Measurements from ENCODE around the gene GRID2IP.

Gene GRID2IP

DNA sequence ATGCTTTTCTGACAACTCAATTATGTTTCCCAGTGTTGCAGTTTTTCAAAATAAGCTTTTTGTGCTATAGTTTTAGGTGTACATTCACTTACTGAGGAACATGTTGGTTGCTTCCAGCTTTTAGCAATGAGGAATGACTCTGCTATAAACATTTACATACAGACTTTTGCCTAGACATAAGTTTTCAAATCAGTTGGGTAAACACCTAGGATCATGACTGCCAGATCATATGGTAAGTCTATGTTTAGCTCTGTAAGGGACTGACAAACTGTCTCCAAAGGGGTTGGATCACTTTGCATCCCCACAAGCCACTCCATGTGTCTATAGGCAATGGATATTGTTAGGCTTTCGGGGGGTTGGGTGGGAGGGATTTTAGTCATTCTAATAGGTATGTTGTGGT is 10.8 kb upstream of the GRID2IP start:
- DNase-seq (ENCODE audit: low read depth), result no peak

GRCh38 chr7:6559896-6560295 is 8.6 kb upstream of the GRID2IP start:
- DNase-seq (ENCODE audit: low read depth), result no peak

- DNase-seq (ENCODE audit: low read depth), result no peak
Observed at GRCh38 chr7:6558837-6559236, 7.6 kb upstream of the GRID2IP start.

- no peak for DNase-seq (ENCODE audit: low read depth)
Observed at GRCh38 chr7:6556196-6556595, 4.9 kb upstream of the GRID2IP start.

GRCh38 chr7:6554848-6555247 is 3.6 kb upstream of the GRID2IP start:
- DNase-seq (ENCODE audit: low read depth), result no peak

GRCh38 chr7:6553448-6554044 is 2.3 kb upstream of the GRID2IP start:
- DNase-seq (ENCODE audit: low read depth), result no peak

DNA sequence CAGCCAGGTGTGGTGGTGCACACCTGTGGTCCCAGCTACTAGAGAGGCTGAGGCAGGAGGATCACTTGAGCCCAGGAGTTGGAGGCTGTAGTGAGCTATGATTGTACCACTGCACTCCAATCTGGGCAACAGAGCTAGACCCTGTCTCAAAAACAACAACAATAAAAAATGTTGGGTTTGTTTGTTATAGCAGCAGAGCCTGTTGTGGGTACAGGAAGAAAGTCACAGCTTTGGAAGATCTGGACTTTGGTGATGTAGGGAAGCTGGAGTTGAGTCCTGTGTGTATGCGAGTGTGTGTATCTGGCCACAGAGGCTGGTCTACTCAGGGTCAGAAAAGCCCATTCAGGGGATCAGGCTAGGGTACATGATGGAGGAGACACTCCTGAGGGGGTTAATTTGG is 3.9 kb downstream of the GRID2IP start:
- DNase-seq (ENCODE audit: low read depth), result no peak

- no peak for DNase-seq (ENCODE audit: low read depth)
Observed at GRCh38 chr7:6546498-6547251, 4.6 kb downstream of the GRID2IP start.

DNA sequence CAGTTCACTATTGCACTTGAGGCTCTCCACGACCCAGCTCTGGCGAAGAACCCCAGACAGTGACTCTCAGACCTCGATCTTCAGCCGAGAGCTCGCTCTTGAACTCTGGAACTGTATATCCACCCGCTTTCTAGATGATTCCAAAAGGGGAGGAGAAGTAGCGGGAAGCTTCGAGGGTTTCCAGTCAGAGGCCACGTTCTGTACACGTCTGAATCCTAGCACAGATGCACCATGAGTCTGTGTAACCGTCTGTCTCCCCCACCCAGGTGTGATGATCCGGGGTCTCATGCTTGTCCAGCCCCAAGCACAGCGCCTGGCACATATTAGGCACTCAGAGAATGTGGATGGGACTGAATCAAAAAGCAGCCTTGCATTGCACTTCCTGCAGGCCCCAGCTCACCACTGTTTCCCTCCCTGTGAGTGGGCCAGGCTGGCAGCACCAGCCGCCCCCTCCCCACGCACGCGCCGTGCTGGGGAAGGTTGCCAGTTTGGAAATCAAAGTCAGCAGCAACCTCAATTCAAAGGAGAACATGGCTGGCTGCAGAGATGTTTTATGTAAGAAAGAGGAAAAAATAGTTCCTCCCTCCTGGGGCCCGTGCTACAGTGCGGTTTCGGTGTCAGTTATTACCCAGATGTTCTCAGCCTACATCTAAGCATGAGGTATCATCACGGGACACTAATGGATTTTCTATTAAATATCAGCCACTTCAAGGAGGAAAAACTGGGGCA is 5.7 kb downstream of the GRID2IP start:
- DNase-seq (ENCODE audit: low read depth), result no peak

- DNase-seq (ENCODE audit: low read depth), result no peak
Observed at GRCh38 chr7:6542368-6542767, 8.9 kb downstream of the GRID2IP start.

DNA sequence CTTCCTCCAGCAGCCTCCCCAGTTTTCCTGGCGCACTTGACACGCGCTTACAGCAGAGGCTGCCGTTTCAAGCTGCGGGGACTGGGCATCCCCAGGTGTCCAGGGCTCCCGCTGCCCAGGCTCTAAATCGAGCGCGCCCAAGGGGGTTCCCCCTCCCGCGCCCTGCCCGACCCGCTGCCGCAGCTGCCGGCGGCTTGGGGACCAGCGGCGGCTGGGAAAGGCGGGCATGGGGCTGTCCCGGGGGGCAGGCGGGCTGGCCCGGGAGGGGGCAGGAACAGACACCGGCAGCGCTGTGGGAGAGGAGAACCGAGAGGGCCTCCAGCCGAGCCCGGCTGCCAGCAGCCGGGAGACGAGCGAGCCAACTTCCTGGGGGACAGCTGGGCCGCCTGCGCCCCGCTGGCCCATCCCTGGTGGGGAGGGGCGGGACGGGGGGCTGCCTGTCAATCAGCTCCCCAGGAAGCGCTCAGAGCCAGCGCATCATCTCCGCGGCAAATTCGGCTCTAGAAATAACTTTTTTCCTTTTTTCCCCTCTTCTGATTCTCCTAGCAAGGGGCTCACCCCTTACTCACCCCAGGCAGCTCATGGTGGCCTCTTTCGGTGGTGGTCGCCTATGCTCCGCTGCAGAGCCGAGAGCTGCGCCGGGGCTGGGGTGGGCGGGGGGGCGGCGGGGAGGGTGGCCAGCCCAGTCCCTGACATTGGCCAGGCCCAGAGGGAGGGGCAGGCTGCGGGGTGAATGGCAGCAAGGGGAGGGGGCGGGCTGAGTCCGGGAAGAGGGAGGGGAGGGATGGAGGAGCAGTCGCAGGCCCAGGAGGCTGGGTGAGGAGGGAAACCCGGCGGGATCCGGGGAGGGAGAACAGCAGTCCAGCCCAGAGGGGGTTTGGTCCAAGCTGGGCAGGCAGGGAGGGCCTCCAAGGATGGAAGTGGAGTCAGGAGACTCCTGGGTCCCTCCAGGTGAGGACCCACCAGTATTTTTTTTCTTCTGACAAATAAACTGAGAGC is 14.7 kb downstream of the GRID2IP start:
- no peak for DNase-seq (ENCODE audit: low read depth)

DNA sequence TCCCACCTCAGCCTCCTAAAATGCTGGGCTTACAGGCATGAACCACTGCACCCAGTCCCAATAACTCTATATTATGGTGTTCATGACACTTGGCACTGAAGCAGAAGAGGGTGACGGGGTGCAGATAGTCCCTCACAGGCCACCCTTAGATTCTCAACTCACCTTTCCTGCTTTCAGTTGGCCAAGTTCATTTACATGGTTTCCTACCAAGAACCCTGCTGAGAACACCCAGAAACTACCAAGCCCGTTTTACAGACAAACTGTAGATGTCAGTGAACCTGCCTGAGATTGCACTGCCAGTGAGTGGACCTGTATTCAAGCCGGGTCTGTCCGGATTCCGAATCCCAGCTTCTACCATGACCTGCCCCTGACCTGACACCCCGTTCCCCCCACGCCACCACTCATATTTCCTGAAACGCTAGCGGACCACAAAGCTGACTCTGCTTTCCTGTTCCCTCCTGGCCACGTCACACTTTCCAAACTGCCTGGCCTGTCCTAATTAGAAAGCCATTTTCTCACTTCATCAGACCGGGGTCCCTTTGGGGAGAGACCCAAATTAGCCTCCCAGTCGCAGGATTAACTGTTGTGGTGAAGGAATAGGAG is 17.3 kb downstream of the GRID2IP start:
- DNase-seq (ENCODE audit: low read depth), result no peak

DNA sequence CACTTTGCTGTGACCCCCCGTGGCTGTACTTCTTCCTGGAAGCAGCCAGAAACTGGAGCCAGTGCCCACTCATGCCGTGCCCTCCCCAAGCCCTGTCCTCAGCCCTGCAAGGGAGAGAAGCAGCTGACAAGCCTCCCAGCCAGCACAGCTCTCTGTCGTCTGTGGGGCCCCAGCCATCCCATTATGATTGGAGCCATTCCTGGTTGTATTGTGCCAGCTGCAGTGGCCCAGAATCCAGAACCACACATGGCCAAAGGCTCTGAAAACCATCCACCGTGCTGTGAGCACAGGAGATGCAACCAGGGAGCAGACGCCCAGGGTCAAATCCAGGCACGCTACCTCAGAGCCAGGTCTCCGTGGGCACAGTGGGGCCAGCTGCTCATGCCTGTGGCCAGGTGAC is 18.7 kb downstream of the GRID2IP start:
- DNase-seq (ENCODE audit: low read depth), result no peak

- DNase-seq (ENCODE audit: low read depth), result no peak
Observed at GRCh38 chr7:6531492-6532279, 19.6 kb downstream of the GRID2IP start.

- peak; percentile 33 for DNase-seq (ENCODE audit: low read depth)
Observed at GRCh38 chr7:6530626-6531491, 20.4 kb downstream of the GRID2IP start.

DNA sequence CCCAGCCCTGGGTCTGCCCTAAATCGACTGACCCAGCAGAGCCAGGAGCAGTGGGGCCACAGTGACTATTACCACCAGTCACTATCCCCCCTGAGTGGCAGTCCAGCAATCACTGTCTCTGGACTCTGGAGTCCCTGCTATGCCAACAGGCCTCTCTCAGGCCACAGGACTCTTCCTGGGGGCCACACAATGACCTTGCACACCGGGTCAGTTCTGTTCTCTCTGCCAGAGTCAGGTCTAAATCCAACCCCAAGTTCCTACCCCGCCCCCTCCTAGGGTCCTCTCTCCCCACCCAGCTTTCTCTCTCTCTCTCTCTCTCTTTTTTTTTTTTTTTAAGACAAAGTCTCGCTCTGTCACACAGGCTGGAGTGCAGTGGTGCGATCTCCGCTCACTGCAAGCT is 21.6 kb downstream of the GRID2IP start:
- no peak for DNase-seq (ENCODE audit: low read depth)

GRCh38 chr7:6528401-6529130 is 22.7 kb downstream of the GRID2IP start:
- no peak for DNase-seq (ENCODE audit: low read depth)

DNA sequence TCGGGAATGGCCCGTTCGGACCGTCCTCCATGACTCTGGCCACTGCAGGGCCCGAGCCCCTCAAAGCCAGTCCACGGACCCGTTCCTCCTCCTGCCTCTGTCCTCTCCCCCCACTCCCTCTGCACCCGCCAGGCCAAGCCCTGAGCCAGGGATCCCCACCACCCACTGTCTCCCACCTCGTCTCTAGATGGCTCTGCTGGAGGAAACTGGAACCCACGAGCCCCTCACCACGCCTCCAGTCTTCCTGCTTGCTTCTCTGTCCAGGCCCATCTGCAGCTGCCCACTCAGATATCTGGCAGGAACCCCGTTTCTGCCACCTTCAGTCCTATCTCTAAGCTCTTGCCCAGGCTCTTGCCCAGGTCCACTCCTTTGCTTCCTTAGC is 24.3 kb downstream of the GRID2IP start:
- DNase-seq (ENCODE audit: low read depth), result no peak
